Testis (tissue), 2 donors: ENCODE data around the gene GAB3.

Experiments
- CTCF ChIP-seq, 3 experiments: fragments of 450-650 bp in 2 of 3; fragments of 200-600 bp in 1 of 3; sonication (generic) in 1 of 3; IDR thresholded peaks; one replicate each; pipeline ENCODE4 v1.5.1; 2016 to 2019; ENCODE audit warnings: antibody characterized with exemption in 3 of 3, mild to moderate bottlenecking in 2 of 3, moderate library complexity in 1 of 3
- POLR2A ChIP-seq: fragments of 450-650 bp; IDR thresholded peaks from one replicate; pipeline ENCODE4 v1.6.1; 2017; ENCODE audit warnings: antibody characterized with exemption, mild to moderate bottlenecking, moderate library complexity

- TF ChIP-seq CTCF (IDR thresholded peaks at IDR 0.05) (no peak), POLR2A (no peak)
Observed at GRCh38 chrX:154762537-154763296, 11.8 kb upstream of the GAB3 start, which contains the start of gene DKC1.
